Mesendoderm (in vitro differentiated cells): Measurements from ENCODE around the gene PC.
"Not testable (repeated sequence)": the region's sequence is repeated elsewhere in the genome, so short reads cannot be mapped to it uniquely, and the experiment has no call there.

ENCODE experiments used
- DNase-seq: peaks from one replicate; pipeline ENCODE4 v3.0.0; 2013
- H2AK5ac ChIP-seq: 2 replicates; pipeline ENCODE4 v1.6.1; 2013; ENCODE audit warnings: low read length, inconsistent platforms
- H2BK120ac ChIP-seq: 2 replicates; pipeline ENCODE4 v1.6.1; 2013; ENCODE audit warnings: low read depth, mild to moderate bottlenecking, low read length, moderate library complexity, mixed read lengths
- H2BK15ac ChIP-seq: replicated peaks from 2 replicates; pipeline ENCODE4 v1.6.1; 2013; ENCODE audit warnings: low read depth, mild to moderate bottlenecking, moderate library complexity
- H2BK5ac ChIP-seq: 2 replicates; pipeline ENCODE4 v1.6.1; 2013; ENCODE audit warnings: low read length, inconsistent platforms
- H3K18ac ChIP-seq: 2 replicates; pipeline ENCODE4 v1.6.1; 2013; ENCODE audit warnings: mild to moderate bottlenecking, low read length, mixed read lengths
- H3K23ac ChIP-seq: one replicate; pipeline ENCODE4 v1.6.1; 2013; ENCODE audit warnings: low read length
- H3K27ac ChIP-seq: 2 replicates; pipeline ENCODE4 v1.5.1; 2013; ENCODE audit warnings: low read depth, mild to moderate bottlenecking, inconsistent platforms, low read length, moderate library complexity
- H3K27me3 ChIP-seq: 2 replicates; pipeline ENCODE4 v1.6.1; 2013; ENCODE audit warnings: low read length, control low read depth, mild to moderate bottlenecking, inconsistent platforms; ENCODE audit not compliant: insufficient read depth, poor library complexity
- H3K36me3 ChIP-seq: 2 replicates; pipeline ENCODE4 v1.6.1; 2013; ENCODE audit warnings: low read length, inconsistent platforms; ENCODE audit not compliant: control insufficient read depth, insufficient read depth
- H3K4ac ChIP-seq: one replicate; pipeline ENCODE4 v1.6.1; 2013; ENCODE audit warnings: low read depth, mild to moderate bottlenecking, low read length, moderate library complexity
- H3K4me1 ChIP-seq: 2 replicates; pipeline ENCODE4 v1.6.1; 2013; ENCODE audit warnings: low read depth, low read length, inconsistent platforms; ENCODE audit not compliant: control insufficient read depth
- H3K4me2 ChIP-seq: 2 replicates; pipeline ENCODE4 v1.6.1; 2013; ENCODE audit warnings: low read length
- H3K4me3 ChIP-seq: 2 replicates; pipeline ENCODE4 v1.5.1; 2013; ENCODE audit warnings: mild to moderate bottlenecking, low read length
- H3K56ac ChIP-seq: one replicate; pipeline ENCODE4 v1.6.1; 2013; ENCODE audit warnings: low read length
- H3K79me1 ChIP-seq: 2 replicates; pipeline ENCODE4 v1.6.1; 2013; ENCODE audit warnings: low read length, inconsistent platforms
- H3K79me2 ChIP-seq: 2 replicates; pipeline ENCODE4 v1.6.1; 2013; ENCODE audit warnings: mild to moderate bottlenecking, low read length; ENCODE audit not compliant: control insufficient read depth, insufficient read depth
- H3K9ac ChIP-seq: 2 replicates; pipeline ENCODE4 v1.6.1; 2013; ENCODE audit warnings: low read length, inconsistent platforms
- H4K5ac ChIP-seq: one replicate; pipeline ENCODE4 v1.6.1; 2013; ENCODE audit warnings: low read length
- H4K8ac ChIP-seq: one replicate; pipeline ENCODE4 v1.6.1; 2013; ENCODE audit warnings: low read depth, mild to moderate bottlenecking, control low read depth, low read length, moderate library complexity
- WGBS: extraction: QIAGEN DNeasy Blood & Tissue Kit; methylation state at CpG from one replicate; pipeline ENCODE4 v1.1.7; 2013; ENCODE audit warnings: low lambda C conversion rate, missing lambda C conversion rate; ENCODE audit not compliant: insufficient coverage; ENCODE audit errors: extremely low coverage; 5-methylcytosine and 5-hydroxymethylcytosine counted together

PC gene

GRCh38 chr11:66988741-66989140 lies 30.6 kb upstream of the PC start:
- H3K79me2 ChIP-seq, H3K18ac ChIP-seq, DNase-seq, H3K4me2 ChIP-seq, H3K4me1 ChIP-seq, H2BK15ac ChIP-seq, H3K4ac ChIP-seq, H3K56ac ChIP-seq, H3K23ac ChIP-seq, H3K27ac ChIP-seq, H2AK5ac ChIP-seq, H4K8ac ChIP-seq, H2BK120ac ChIP-seq, H3K79me1 ChIP-seq, H3K9ac ChIP-seq, H3K36me3 ChIP-seq, H4K5ac ChIP-seq, H2BK5ac ChIP-seq, H3K4me3 ChIP-seq, H3K27me3 ChIP-seq: not testable (repeated sequence)
- WGBS: no CpG with 5 or more reads among the region's 28 CpGs

GRCh38 chr11:66987924-66988637 lies 29.9 kb upstream of the PC start:
- Histone ChIP-seq H4K8ac (no peak overlapping the region), H3K79me1 (no peaks in the 10 kb centered on the region), H3K79me2 (no peaks in the 10 kb centered on the region), H3K4me1 (peaks cover 6% of the 10 kb centered on the region), H2BK15ac (no peak overlapping the region), H3K27ac (no peak overlapping the region), H2BK5ac (no peak overlapping the region), H3K4me2 (no peak overlapping the region), H2BK120ac (no peak overlapping the region), H3K27me3 (no peaks in the 10 kb centered on the region), H3K4me3 (no peak overlapping the region), H2AK5ac (no peak overlapping the region), H3K4ac (no peak overlapping the region), H3K18ac (no peak overlapping the region), H4K5ac (no peak overlapping the region), H3K9ac (no peak overlapping the region), H3K23ac (no peak overlapping the region), H3K56ac (peak overlapping the region; percentile 76), H3K36me3 (no peaks in the 10 kb centered on the region)
- no CpG with 5 or more reads among the region's 13 CpGs for WGBS
- no peak for DNase-seq

- Histone ChIP-seq H3K23ac (no peak overlapping the region), H2AK5ac (no peak overlapping the region), H2BK15ac (no peak overlapping the region), H3K4ac (no peak overlapping the region), H3K4me1 (peaks cover 6% of the 10 kb centered on the region), H3K36me3 (no peaks in the 10 kb centered on the region), H2BK5ac (peak overlapping the region; percentile 46), H3K79me2 (no peaks in the 10 kb centered on the region), H3K27me3 (no peaks in the 10 kb centered on the region), H3K18ac (no peak overlapping the region), H2BK120ac (no peak overlapping the region), H3K4me3 (no peak overlapping the region), H3K56ac (peak overlapping the region; percentile 76), H4K8ac (no peak overlapping the region), H3K4me2 (no peak overlapping the region), H3K27ac (no peak overlapping the region), H3K79me1 (no peaks in the 10 kb centered on the region), H3K9ac (peak overlapping the region; percentile 28), H4K5ac (no peak overlapping the region)
- WGBS: no CpG with 5 or more reads among the region's 6 CpGs
- peak; percentile 73 for DNase-seq
Observed at GRCh38 chr11:66987158-66987620, 29.0 kb upstream of the PC start.

- H2AK5ac ChIP-seq: no peak overlapping the region
- H3K4me1 ChIP-seq: peaks cover 6% of the 10 kb centered on the region
- no peak overlapping the region for H3K4me3 ChIP-seq
- no peak overlapping the region for H2BK15ac ChIP-seq
- H3K27me3 ChIP-seq: no peaks in the 10 kb centered on the region
- H3K56ac ChIP-seq: no peak overlapping the region
- H3K23ac ChIP-seq: no peak overlapping the region
- no peak for DNase-seq
- no peak overlapping the region for H3K4ac ChIP-seq
- no peak overlapping the region for H2BK120ac ChIP-seq
- WGBS: no CpG with 5 or more reads among the region's 7 CpGs
- no peak overlapping the region for H3K18ac ChIP-seq
- H4K5ac ChIP-seq: no peak overlapping the region
- H3K79me2 ChIP-seq: no peaks in the 10 kb centered on the region
- no peak overlapping the region for H3K27ac ChIP-seq
- no peak overlapping the region for H3K4me2 ChIP-seq
- no peak overlapping the region for H4K8ac ChIP-seq
- no peaks in the 10 kb centered on the region for H3K79me1 ChIP-seq
- H3K36me3 ChIP-seq: no peaks in the 10 kb centered on the region
- H2BK5ac ChIP-seq: no peak overlapping the region
- H3K9ac ChIP-seq: no peak overlapping the region
Observed at GRCh38 chr11:66986178-66986545, 28.0 kb upstream of the PC start.

GRCh38 chr11:66985508-66986177 lies 27.5 kb upstream of the PC start:
- no peak for DNase-seq
- no peak overlapping the region for H4K5ac ChIP-seq
- H3K4me2 ChIP-seq: no peak overlapping the region
- H3K36me3 ChIP-seq: no peaks in the 10 kb centered on the region
- H2BK5ac ChIP-seq: no peak overlapping the region
- no peak overlapping the region for H3K27ac ChIP-seq
- H3K23ac ChIP-seq: no peak overlapping the region
- H3K18ac ChIP-seq: no peak overlapping the region
- no peak overlapping the region for H2AK5ac ChIP-seq
- H3K56ac ChIP-seq: no peak overlapping the region
- H3K4me3 ChIP-seq: no peak overlapping the region
- H3K79me2 ChIP-seq: no peaks in the 10 kb centered on the region
- WGBS: no CpG with 5 or more reads among the region's 8 CpGs
- no peak overlapping the region for H3K9ac ChIP-seq
- no peak overlapping the region for H2BK120ac ChIP-seq
- H3K4me1 ChIP-seq: peaks cover 6% of the 10 kb centered on the region
- no peaks in the 10 kb centered on the region for H3K79me1 ChIP-seq
- H3K4ac ChIP-seq: no peak overlapping the region
- no peak overlapping the region for H2BK15ac ChIP-seq
- no peak overlapping the region for H4K8ac ChIP-seq
- no peaks in the 10 kb centered on the region for H3K27me3 ChIP-seq
